PFSK-1 (cell line): ENCODE results near the gene RERE.

Source experiments
- FOXP2 ChIP-seq: optimal IDR thresholded peaks from 2 replicates; pipeline ENCODE3; 2011; ENCODE audit warnings: borderline replicate concordance, control low read depth, inconsistent platforms; ENCODE audit not compliant: insufficient read depth; ENCODE audit errors: extremely low read length, extremely low read depth
- POLR2AphosphoS5 ChIP-seq: IDR thresholded peaks from 2 replicates; pipeline ENCODE4 v1.6.1; 2012; ENCODE audit warnings: low read depth, mild to moderate bottlenecking, control low read depth, low read length, moderate library complexity
- SIN3A ChIP-seq: IDR thresholded peaks from 2 replicates; pipeline ENCODE4 v1.6.1; 2012; ENCODE audit warnings: mild to moderate bottlenecking, low read length, moderate library complexity, borderline replicate concordance; ENCODE audit not compliant: insufficient read depth
- TAF1 ChIP-seq: IDR thresholded peaks from 2 replicates; pipeline ENCODE4 v1.6.1; 2012; ENCODE audit warnings: low read length, control low read depth, borderline replicate concordance; ENCODE audit not compliant: insufficient read depth
- TF ChIP-seq, protein P1 (sequence below), 2 experiments: IDR thresholded peaks; 2 replicates each; pipeline versions ENCODE4 v1.6.1 to v1.8.0; 2011 to 2012; ENCODE audit warnings: low read depth in 2 of 2, low read length in 2 of 2, control low read depth in 1 of 2, inconsistent platforms in 1 of 2, mild to moderate bottlenecking in 1 of 2, moderate library complexity in 1 of 2; ENCODE audit not compliant: insufficient read depth in 1 of 2

RERE gene

DNA sequence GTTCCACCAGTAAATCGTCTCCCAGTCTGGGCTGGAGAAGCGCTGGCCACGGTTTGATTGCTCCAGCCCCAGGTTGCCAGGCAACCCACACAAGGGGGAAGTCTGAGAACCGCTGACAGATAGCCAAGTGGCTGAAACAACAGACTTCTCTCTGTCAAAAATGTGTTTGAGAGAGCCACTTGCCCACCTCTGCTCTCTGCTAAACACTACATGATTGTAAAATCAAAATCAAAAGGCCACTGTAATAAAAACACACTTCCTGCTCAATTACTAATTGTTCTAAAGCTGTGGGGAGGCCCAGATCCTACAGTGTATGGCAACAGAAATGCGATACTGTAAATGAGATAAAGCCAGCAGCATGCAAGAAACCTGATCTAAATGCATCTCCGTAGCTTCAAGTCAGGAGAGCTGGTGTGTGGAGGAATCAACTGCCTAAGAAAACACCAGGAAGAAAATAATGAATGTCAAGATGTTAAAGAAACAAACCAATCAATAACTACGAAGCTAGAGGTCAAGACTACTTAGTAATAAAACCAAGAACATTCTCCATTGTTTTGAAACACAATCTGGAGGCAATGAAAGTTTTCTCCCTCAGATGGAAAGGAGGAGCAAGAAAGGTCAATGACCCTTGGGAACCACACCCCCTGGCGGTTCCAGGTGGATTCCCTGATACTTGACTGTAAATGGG, 378.3 kb downstream of the RERE start:
- TF ChIP-seq FOXP2 (no peak), TAF1 (no peak), POLR2AphosphoS5 (no peak), SIN3A (no peak)
- TF ChIP-seq, protein P1, sequence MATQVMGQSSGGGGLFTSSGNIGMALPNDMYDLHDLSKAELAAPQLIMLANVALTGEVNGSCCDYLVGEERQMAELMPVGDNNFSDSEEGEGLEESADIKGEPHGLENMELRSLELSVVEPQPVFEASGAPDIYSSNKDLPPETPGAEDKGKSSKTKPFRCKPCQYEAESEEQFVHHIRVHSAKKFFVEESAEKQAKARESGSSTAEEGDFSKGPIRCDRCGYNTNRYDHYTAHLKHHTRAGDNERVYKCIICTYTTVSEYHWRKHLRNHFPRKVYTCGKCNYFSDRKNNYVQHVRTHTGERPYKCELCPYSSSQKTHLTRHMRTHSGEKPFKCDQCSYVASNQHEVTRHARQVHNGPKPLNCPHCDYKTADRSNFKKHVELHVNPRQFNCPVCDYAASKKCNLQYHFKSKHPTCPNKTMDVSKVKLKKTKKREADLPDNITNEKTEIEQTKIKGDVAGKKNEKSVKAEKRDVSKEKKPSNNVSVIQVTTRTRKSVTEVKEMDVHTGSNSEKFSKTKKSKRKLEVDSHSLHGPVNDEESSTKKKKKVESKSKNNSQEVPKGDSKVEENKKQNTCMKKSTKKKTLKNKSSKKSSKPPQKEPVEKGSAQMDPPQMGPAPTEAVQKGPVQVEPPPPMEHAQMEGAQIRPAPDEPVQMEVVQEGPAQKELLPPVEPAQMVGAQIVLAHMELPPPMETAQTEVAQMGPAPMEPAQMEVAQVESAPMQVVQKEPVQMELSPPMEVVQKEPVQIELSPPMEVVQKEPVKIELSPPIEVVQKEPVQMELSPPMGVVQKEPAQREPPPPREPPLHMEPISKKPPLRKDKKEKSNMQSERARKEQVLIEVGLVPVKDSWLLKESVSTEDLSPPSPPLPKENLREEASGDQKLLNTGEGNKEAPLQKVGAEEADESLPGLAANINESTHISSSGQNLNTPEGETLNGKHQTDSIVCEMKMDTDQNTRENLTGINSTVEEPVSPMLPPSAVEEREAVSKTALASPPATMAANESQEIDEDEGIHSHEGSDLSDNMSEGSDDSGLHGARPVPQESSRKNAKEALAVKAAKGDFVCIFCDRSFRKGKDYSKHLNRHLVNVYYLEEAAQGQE (IDR thresholded peaks at IDR 0.05; ENCODE audit: insufficient read depth in 1 of 2, low read depth in 2 of 2, low read length in 2 of 2) = no peak

DNA sequence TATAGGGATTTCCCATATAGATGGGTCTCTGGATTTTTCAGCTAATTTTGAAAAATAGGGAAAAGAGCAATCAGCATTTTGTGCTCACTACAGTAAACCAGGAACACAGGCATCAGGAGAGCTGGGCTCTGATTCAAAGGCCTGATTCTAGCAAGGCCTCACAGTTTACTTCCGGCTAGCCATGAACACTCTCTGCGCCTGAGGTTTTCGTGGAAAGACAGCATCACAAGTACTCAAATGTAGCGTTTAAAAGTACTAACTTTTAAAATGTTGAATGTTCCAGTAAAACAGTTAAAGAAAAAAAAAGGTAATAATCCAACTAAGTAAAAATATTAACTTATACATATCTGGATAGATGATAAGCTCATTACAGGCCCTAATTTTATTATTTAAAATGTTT, 379.0 kb downstream of the RERE start:
- TF ChIP-seq, protein P1 (IDR thresholded peaks at IDR 0.05; ENCODE audit: insufficient read depth in 1 of 2, low read depth in 2 of 2, low read length in 2 of 2) = no peak
- TF ChIP-seq FOXP2 (no peak), TAF1 (no peak)

DNA sequence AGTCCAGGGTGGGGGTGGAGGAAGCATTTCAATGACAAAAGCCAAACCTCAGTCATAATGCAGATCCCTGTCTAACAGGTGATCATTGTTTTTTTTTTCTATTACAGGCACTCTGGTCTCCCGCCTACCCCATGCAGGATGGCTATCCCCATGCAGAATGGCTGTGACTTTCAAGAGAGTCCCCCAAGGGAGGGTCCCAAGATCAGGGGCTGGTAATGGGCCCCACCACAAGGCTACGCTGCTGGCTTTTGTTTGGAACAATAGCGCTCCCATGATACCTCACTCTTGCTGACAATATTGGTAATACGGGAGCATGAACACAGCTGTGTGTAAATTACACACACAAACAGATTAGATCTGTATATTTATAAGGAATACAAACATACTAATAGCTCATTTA, 380.1 kb downstream of the RERE start:
- no peak for TF ChIP-seq TAF1
- TF ChIP-seq, protein P1 (IDR thresholded peaks at IDR 0.05; ENCODE audit: insufficient read depth in 1 of 2, low read depth in 2 of 2, low read length in 2 of 2) = no peak
- TF ChIP-seq SIN3A = no peak
- no peak for TF ChIP-seq POLR2AphosphoS5

DNA sequence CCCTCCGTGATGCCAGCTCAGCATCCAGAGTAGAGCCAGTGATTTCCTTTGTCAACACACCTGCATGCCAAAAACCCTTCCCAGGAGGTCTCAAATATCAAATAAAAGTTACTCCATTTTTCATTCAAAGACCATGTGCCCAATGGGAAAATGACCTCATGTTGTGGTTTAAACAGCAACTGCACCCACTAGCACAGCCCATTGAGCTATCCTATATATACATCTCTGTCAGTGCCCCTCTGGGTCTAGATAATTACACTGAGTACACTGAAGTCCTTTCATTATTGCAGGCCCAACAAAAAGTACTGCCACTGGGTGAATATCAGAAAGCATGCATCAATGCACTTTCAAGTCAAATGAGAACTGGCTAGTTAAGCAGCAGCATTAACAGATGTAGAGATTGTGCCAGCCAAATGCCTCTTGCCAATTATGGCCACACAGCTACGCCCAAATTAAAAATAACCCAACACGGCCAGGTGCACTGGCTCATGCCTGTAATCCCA, 381.8 kb downstream of the RERE start:
- no peak for TF ChIP-seq FOXP2
- TF ChIP-seq POLR2AphosphoS5 = no peak
- TF ChIP-seq SIN3A = no peak
- TF ChIP-seq, protein P1 (IDR thresholded peaks at IDR 0.05; ENCODE audit: insufficient read depth in 1 of 2, low read depth in 2 of 2, low read length in 2 of 2) = no peak
- no peak for TF ChIP-seq TAF1

DNA sequence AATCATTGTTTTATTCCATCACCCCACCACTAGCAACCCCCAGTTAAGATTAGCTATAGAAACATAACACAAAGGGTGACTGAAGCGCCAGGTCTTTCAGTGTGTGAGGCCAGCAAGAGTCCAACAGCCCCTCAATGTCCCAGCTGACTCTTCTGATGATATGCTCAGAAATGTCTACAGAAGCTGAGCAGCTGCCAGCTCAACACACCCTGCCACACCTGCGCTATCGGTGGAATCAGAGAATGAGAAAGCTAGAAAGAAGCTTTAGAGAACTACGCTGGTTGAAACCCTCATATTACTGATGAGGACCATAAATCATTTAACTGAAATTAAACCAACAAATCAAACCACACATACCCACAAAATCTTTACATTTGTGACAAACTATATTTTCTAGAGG, 383.3 kb downstream of the RERE start:
- TF ChIP-seq POLR2AphosphoS5 (no peak), TAF1 (no peak), SIN3A (no peak), FOXP2 (no peak)
- TF ChIP-seq, protein P1 (IDR thresholded peaks at IDR 0.05; ENCODE audit: insufficient read depth in 1 of 2, low read depth in 2 of 2, low read length in 2 of 2) = no peak
